T-helper 2 cell treated with Interferon-gamma antibody and Interleukin-4, amounts not matched to agents 100 ng/mL and 5 ng/mL, for 36 hours (primary cell): Measurements from ENCODE around the gene FPGS. TPM values are rescaled to one million over a fixed set of nuclear protein-coding genes. Genes with fewer than 3 reads are reported as not detected.
"Not testable (repeated sequence)": the region's sequence is repeated elsewhere in the genome, so short reads cannot be mapped to it uniquely, and the experiment has no call there.

Source experiments
- intact Hi-C: fragments of 100-400 bp; cut with micrococcal nuclease; formaldehyde crosslinking; loops from one replicate; pipeline ENCODE4 v1.15.1; 2023
- total RNA-seq: library from RNA; stranded (reverse); gene quantifications from 2 replicates; pipeline ENCODE4 v1.2.3, GENCODE V29; 2022

Gene FPGS
- total RNA-seq = 91.1 and 97.5 TPM in 2 replicates

- intact Hi-C loops = loop anchor here (1.0 to 2.0 kb wide), 3 partner anchors 17 to 100 kb away; partner anchors contain the start of gene CDK9
Observed at GRCh38 chr9:127802576-127803443, at the start of gene FPGS. TSS of gene FPGS (plus strand) at chr9:127802882. CDS start at chr9:127802925, 43 bp downstream.

GRCh38 chr9:127753148-127753547 lies 49.5 kb upstream of the FPGS start:
- intact Hi-C loops = no loop called here

GRCh38 chr9:127753622-127754021 lies 49.1 kb upstream of the FPGS start:
- intact Hi-C loops = no loop called here

GRCh38 chr9:127754099-127755060 lies 48.3 kb upstream of the FPGS start:
- intact Hi-C loops = no loop called here

GRCh38 chr9:127755061-127756060 lies 47.3 kb upstream of the FPGS start:
- intact Hi-C loops = no loop called here

GRCh38 chr9:127756233-127756632 lies 46.4 kb upstream of the FPGS start:
- intact Hi-C loops = no loop called here

- intact Hi-C loops = not testable (repeated sequence)
Observed at GRCh38 chr9:127756776-127757175, 45.9 kb upstream of the FPGS start.

- intact Hi-C loops = no loop called here
Observed at GRCh38 chr9:127758843-127759242, 43.8 kb upstream of the FPGS start.

GRCh38 chr9:127761061-127761460 lies 41.6 kb upstream of the FPGS start:
- intact Hi-C loops = no loop called here

GRCh38 chr9:127761491-127761956 lies 41.2 kb upstream of the FPGS start:
- intact Hi-C loops = no loop called here

- intact Hi-C loops = no loop called here
Observed at GRCh38 chr9:127762111-127762676, 40.5 kb upstream of the FPGS start.

- intact Hi-C loops = no loop called here
Observed at GRCh38 chr9:127763918-127764384, 38.7 kb upstream of the FPGS start.

GRCh38 chr9:127765418-127765817 lies 37.3 kb upstream of the FPGS start:
- intact Hi-C loops = no loop called here

- intact Hi-C loops = no loop called here
Observed at GRCh38 chr9:127767410-127767809, 35.3 kb upstream of the FPGS start.

- intact Hi-C loops = no loop called here
Observed at GRCh38 chr9:127767909-127768331, 34.8 kb upstream of the FPGS start.

GRCh38 chr9:127768698-127769097 lies 34.0 kb upstream of the FPGS start:
- intact Hi-C loops = no loop called here

- intact Hi-C loops = no loop called here
Observed at GRCh38 chr9:127769101-127769500, 33.6 kb upstream of the FPGS start.

GRCh38 chr9:127769929-127770582 lies 32.6 kb upstream of the FPGS start:
- intact Hi-C loops = loop anchor here (2.0 to 5.0 kb wide), 4 partner anchors 33 to 357 kb away; partner anchors contain the start of genes FPGS, PTGES2 and ST6GALNAC4

GRCh38 chr9:127770583-127770904 lies 32.1 kb upstream of the FPGS start:
- intact Hi-C loops = loop anchor here (2.0 to 5.0 kb wide), 4 partner anchors 32 to 357 kb away; partner anchors contain the start of genes FPGS, PTGES2 and ST6GALNAC4
